K562 (cell line): ENCODE data around the gene PGGHG. TPM values are rescaled to one million over a fixed set of nuclear protein-coding genes. Genes with fewer than 3 reads are reported as not detected.

Experiments used
- ATAC-seq: fragments of 200-7000 bp; cut with Tn5 transposase; 3 replicates; pipeline ENCODE4 v1.9.1; 2020; ENCODE audit warnings: moderate library complexity
- BruUV-seq: library from RNA; stranded (reverse); fragments of 400-500 nt; replicated peaks from 2 replicates; lab custom pipeline; 2021; lab: Mats Ljungman, UMichigan
- CTCF ChIA-PET: fragments of 300-600 bp; formaldehyde crosslinking; extraction: SDS; loops from one replicate; lab custom pipeline; 2021; ENCODE audit warnings: low intra/inter-chr PET ratio; lab: Yijun Ruan, JAX
- POLR2A ChIA-PET: fragments of 300-600, 350-650 bp; sonication (Branson Sonifier 250); formaldehyde crosslinking; extraction: SDS; loops from one replicate; lab custom pipeline; 2021; ENCODE audit warnings: antibody characterized with exemption, inconsistent platforms; lab: Yijun Ruan, JAX
- DNase-seq, 4 experiments: peaks; one replicate each; pipeline versions ENCODE4 v3.0.0 to v3.0.0-alpha.2; 2011 to 2018; ENCODE audit warnings: low spot score in 3 of 4, mixed read lengths in 3 of 4; ENCODE audit errors: extremely low read depth in 1 of 4
- FAIRE-seq: peaks from 2 replicates; lab custom pipeline; 2011; peaks lifted over from hg19 to GRCh38; lab: Jason Lieb, UNC
- H2AFZ ChIP-seq: 2 replicates; pipeline ENCODE4 v1.6.0; 2011; ENCODE audit warnings: low read depth, low read length, control low read depth, inconsistent platforms
- H3K27ac ChIP-seq: fragments of 200-600 bp; 3 replicates; pipeline ENCODE4 v1.8.0; 2011; ENCODE audit warnings: low read depth, mild to moderate bottlenecking, control low read depth, inconsistent platforms, low read length, moderate library complexity, mixed read lengths; ENCODE audit errors: extremely low read depth
- H3K27me3 ChIP-seq, 2 experiments: fragments of 300-600 bp in 1 of 2; 2 replicates in 1 of 2; 3 replicates in 1 of 2; pipeline versions ENCODE4 v1.6.0 to v1.8.0; 2011; ENCODE audit warnings: inconsistent platforms in 2 of 2, low read length in 2 of 2, mild to moderate bottlenecking in 1 of 2, mixed read lengths in 1 of 2, moderate library complexity in 1 of 2; ENCODE audit not compliant: control insufficient read depth in 2 of 2, insufficient read depth in 2 of 2
- H3K36me3 ChIP-seq: fragments of 300-600 bp; 3 replicates; pipeline ENCODE4 v1.8.0; 2011; ENCODE audit warnings: mild to moderate bottlenecking, low read length, inconsistent platforms; ENCODE audit not compliant: control insufficient read depth, insufficient read depth
- H3K4me1 ChIP-seq, 2 experiments: fragments of 200-600 bp in 1 of 2; replicated peaks in 1 of 2; 2 replicates in 1 of 2; 3 replicates in 1 of 2; pipeline versions ENCODE4 v1.5.1 to v1.8.0; 2011; ENCODE audit warnings: inconsistent platforms in 2 of 2, low read length in 2 of 2, mild to moderate bottlenecking in 1 of 2, mixed read lengths in 1 of 2, moderate library complexity in 1 of 2; ENCODE audit not compliant: control insufficient read depth in 2 of 2, insufficient read depth in 2 of 2
- H3K4me2 ChIP-seq: 2 replicates; pipeline ENCODE4 v1.6.1; 2011; ENCODE audit warnings: low read length, control low read depth, inconsistent platforms, mixed read lengths; ENCODE audit not compliant: insufficient read depth
- H3K4me3 ChIP-seq: fragments of 200-600 bp; sonication (generic), shearing (Covaris generic); 2 replicates; pipeline ENCODE4 v1.5.1; 2016; ENCODE audit warnings: control low read depth, inconsistent platforms
- H3K79me2 ChIP-seq: fragments of 200-600 bp; 3 replicates; pipeline ENCODE4 v1.8.0; 2011; ENCODE audit warnings: low read length, inconsistent platforms; ENCODE audit not compliant: control insufficient read depth, insufficient read depth
- H3K9ac ChIP-seq, 2 experiments: 2 replicates each; pipeline versions ENCODE4 v1.6.0 to v1.6.1; 2011; ENCODE audit warnings: low read depth in 2 of 2, low read length in 2 of 2, control low read depth in 1 of 2, inconsistent platforms in 1 of 2, mild to moderate bottlenecking in 1 of 2, mixed read lengths in 1 of 2; ENCODE audit not compliant: insufficient read depth in 1 of 2
- H3K9me1 ChIP-seq: one replicate; pipeline ENCODE4 v1.6.0; 2011; ENCODE audit warnings: inconsistent platforms, mild to moderate bottlenecking, low read length, moderate library complexity; ENCODE audit not compliant: control insufficient read depth, insufficient read depth
- H3K9me3 ChIP-seq: replicated peaks from 2 replicates; pipeline ENCODE4 v1.5.1; 2011; ENCODE audit warnings: low read depth, low read length, inconsistent platforms; ENCODE audit not compliant: control insufficient read depth, insufficient read depth
- H4K20me1 ChIP-seq: replicated peaks from 2 replicates; pipeline ENCODE4 v1.6.1; 2011; ENCODE audit warnings: low read length, inconsistent platforms, mixed read lengths; ENCODE audit not compliant: control insufficient read depth, insufficient read depth
- ARHGAP35 ChIP-seq: fragments of 450-650 bp; IDR thresholded peaks from 2 replicates; pipeline ENCODE4 v1.6.1; 2018; ENCODE audit not compliant: partially characterized antibody
- E2F8 ChIP-seq: fragments of 450-650 bp; IDR thresholded peaks from 2 replicates; pipeline ENCODE4 v1.7.1; 2018; ENCODE audit warnings: mild to moderate bottlenecking, low read depth; ENCODE audit not compliant: partially characterized antibody
- IFI16 ChIP-seq: fragments of 250-450 bp; sonication (Bioruptor Pico); IDR thresholded peaks from 2 replicates; pipeline ENCODE4 v2.1.2; 2022; ENCODE audit warnings: mild to moderate bottlenecking, inconsistent platforms
- KDM1A ChIP-seq, 2 experiments: fragments of 450-650 bp; IDR thresholded peaks; 2 replicates each; pipeline ENCODE4 v1.6.1; 2016; ENCODE audit warnings: mild to moderate bottlenecking in 2 of 2
- PYGO2 ChIP-seq: fragments of 450-650 bp; IDR thresholded peaks from 2 replicates; pipeline ENCODE4 v1.6.1; 2016; ENCODE audit warnings: mild to moderate bottlenecking, missing genetic modification characterization, moderate library complexity, missing compliant biosample characterization
- RREB1 ChIP-seq: fragments of 250-450 bp; sonication (Bioruptor Pico); IDR thresholded peaks from 2 replicates; pipeline ENCODE4 v1.4.0; 2020
- ZNF436 ChIP-seq: fragments of 250-450, 450-650 bp; sonication (Bioruptor Pico); formaldehyde crosslinking; IDR thresholded peaks from 2 replicates; pipeline ENCODE4 v1.7.0; 2020; ENCODE audit warnings: mild to moderate bottlenecking
- ZNF584 ChIP-seq: fragments of 200-800 bp; sonication (Bioruptor generic); IDR thresholded peaks from 2 replicates; pipeline ENCODE4 v1.6.1; 2016; ENCODE audit warnings: low read depth, mild to moderate bottlenecking, missing genetic modification characterization, missing compliant biosample characterization
- WGBS: fragments of 100-300 bp; shearing (Covaris generic); methylation state at CpG from one replicate; pipeline ENCODE4 v1.1.6; 2016; ENCODE audit warnings: low coverage, mixed read lengths; ENCODE audit not compliant: insufficient coverage; ENCODE audit errors: missing lambda C conversion rate; 5-methylcytosine and 5-hydroxymethylcytosine counted together
- in situ Hi-C: fragments of 300-500 bp; cut with MboI; formaldehyde crosslinking; loops from 4 replicates; pipeline ENCODE4 v1.15.0; 2018; ENCODE audit warnings: inconsistent platforms, mixed read lengths
- intact Hi-C: fragments of 100-400 bp; cut with micrococcal nuclease; formaldehyde crosslinking; loops from 2 replicates; pipeline ENCODE4 v1.14.2; 2022
- polyA plus RNA-seq, 8 experiments: library from polyadenylated mRNA; depleted of rRNA in 4 of 8; stranded (reverse) in 5 of 8; unstranded in 3 of 8; fragments of >200 nt; fragmentation: Nextera tagmentation in 2 of 8; fragmentation: Illumina TruSeq in 1 of 8; extraction: Ambion mirVana in 2 of 8; extraction: Trizol in 1 of 8; gene quantifications; 2 replicates each; pipeline versions ENCODE4 v1.2.1 to v1.2.3, GENCODE V29; 2011 to 2014; ENCODE audit warnings: inconsistent platforms in 1 of 8, missing spikeins in 1 of 8
- total RNA-seq, 7 experiments: library from RNA; depleted of rRNA in 6 of 7; stranded (reverse); fragments of >200 nt in 6 of 7; fragmentation: Illumina TruSeq in 2 of 7; extraction: Trizol in 2 of 7; gene quantifications; 2 replicates each; pipeline versions ENCODE4 v1.2.1 to v1.2.3, GENCODE V29; 2011 to 2021; ENCODE audit warnings: low replicate concordance in 1 of 7
- TF ChIP-seq, protein P1 (sequence below): IDR thresholded peaks from 2 replicates; pipeline ENCODE4 v1.6.1; 2016; ENCODE audit warnings: missing genetic modification characterization, missing compliant biosample characterization

Gene PGGHG
- total and polyA plus RNA-seq, 9 of the 15 experiments (the other 6 are each of a cell fraction or from before 2014, with no cell fraction given): 0.38 to 85.1 (median 18.1) TPM

- no peak for TF ChIP-seq E2F8
- no peak for TF ChIP-seq PYGO2 (tag)
Measured at GRCh38 chr11:316031-316701, 27.2 kb downstream of the PGGHG start (continued).

- peaks cover 29% of the 10 kb centered on the region; the same call in 1 of the 3 replicates for H3K36me3 ChIP-seq
- peak overlapping the region; percentile 82 to 98; a peak in 3 of 4 replicates for H3K9ac ChIP-seq
- FAIRE-seq: no peak
- no peaks in the 10 kb centered on the region for H3K9me3 ChIP-seq
- peaks cover 23 to 52% of the 10 kb centered on the region in 2 experiments for H3K4me1 ChIP-seq
- no peak for ATAC-seq
- H3K4me3 ChIP-seq: peak overlapping the region; percentile 69
- H3K79me2 ChIP-seq: peaks cover 80% of the 10 kb centered on the region
- ChIA-PET CTCF (interaction anchor here (0.6 kb wide), 1 partner anchor 408 kb away, joined by 3 read pairs; no protein-coding TSS in a partner anchor), POLR2A (interaction anchor here (0.6 to 2.0 kb wide), 13 partner anchors 8 to 134 kb away, joined by 3 to 10 read pairs (median 4); partner anchors contain the start of genes BET1L, IFITM2 and RIC8A)
- no peak overlapping the region for H2AFZ ChIP-seq
- DNase-seq: no peak
- peaks cover 5% of the 10 kb centered on the region; the same call in 1 of the 2 replicates for H4K20me1 ChIP-seq
- peak overlapping the region; percentile 87 for H3K27ac ChIP-seq
- intact Hi-C loops (loop anchor here (2.0 kb wide), 1 partner anchor 38 kb away; no protein-coding TSS in a partner anchor), in situ Hi-C loops (no loop called here)
- no TSS peak for BruUV-seq
- 16% methylated on average over 7 of the region's 7 CpGs for WGBS
- no peaks in the 10 kb centered on the region for H3K27me3 ChIP-seq
- no peaks in the 10 kb centered on the region for H3K9me1 ChIP-seq
- peak overlapping the region; percentile 95 for H3K4me2 ChIP-seq
- 0 out of 4 replicates have a peak, but pooled peaks of 1 of the 2 experiments have one; percentile 6 for TF ChIP-seq KDM1A (IDR thresholded peaks at IDR 0.05)
- TF ChIP-seq, protein P1, sequence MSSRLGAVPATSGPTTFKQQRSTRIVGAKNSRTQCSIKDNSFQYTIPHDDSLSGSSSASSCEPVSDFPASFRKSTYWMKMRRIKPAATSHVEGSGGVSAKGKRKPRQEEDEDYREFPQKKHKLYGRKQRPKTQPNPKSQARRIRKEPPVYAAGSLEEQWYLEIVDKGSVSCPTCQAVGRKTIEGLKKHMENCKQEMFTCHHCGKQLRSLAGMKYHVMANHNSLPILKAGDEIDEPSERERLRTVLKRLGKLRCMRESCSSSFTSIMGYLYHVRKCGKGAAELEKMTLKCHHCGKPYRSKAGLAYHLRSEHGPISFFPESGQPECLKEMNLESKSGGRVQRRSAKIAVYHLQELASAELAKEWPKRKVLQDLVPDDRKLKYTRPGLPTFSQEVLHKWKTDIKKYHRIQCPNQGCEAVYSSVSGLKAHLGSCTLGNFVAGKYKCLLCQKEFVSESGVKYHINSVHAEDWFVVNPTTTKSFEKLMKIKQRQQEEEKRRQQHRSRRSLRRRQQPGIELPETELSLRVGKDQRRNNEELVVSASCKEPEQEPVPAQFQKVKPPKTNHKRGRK (tag): no peak
- TF ChIP-seq ARHGAP35: no peak
- no peak for TF ChIP-seq ZNF436
- TF ChIP-seq IFI16: no peak
- no peak for TF ChIP-seq RREB1 (CRISPR knock-in tag)
- TF ChIP-seq ZNF584 (CRISPR knock-in tag): no peak
Measured at GRCh38 chr11:316891-317301, 28.0 kb downstream of the PGGHG start.
